GM23338 (cell line): ENCODE data around the gene EXOC4.

Experiments
- CREB1 ChIP-seq: fragments of 250-450 bp; sonication (Bioruptor Pico); IDR thresholded peaks from 2 replicates; pipeline ENCODE4 v1.5.0; 2020; ENCODE audit warnings: low read depth, mild to moderate bottlenecking, moderate library complexity
- EZH2 ChIP-seq: fragments of 200-600 bp; sonication (generic); IDR thresholded peaks from one replicate; pipeline ENCODE4 v1.8.0; 2017; ENCODE audit warnings: antibody characterized with exemption, mild to moderate bottlenecking, low read depth; ENCODE audit not compliant: unreplicated experiment
- EZH2phosphoT487 ChIP-seq: fragments of 200-600 bp; sonication (generic); IDR thresholded peaks from one replicate; pipeline ENCODE4 v1.8.1; 2018; ENCODE audit warnings: antibody characterized with exemption; ENCODE audit not compliant: unreplicated experiment
- JUNB ChIP-seq: IDR thresholded peaks from one replicate; pipeline ENCODE4 v1.6.1; 2016; ENCODE audit warnings: antibody characterized with exemption; ENCODE audit not compliant: unreplicated experiment
- NANOG ChIP-seq: IDR thresholded peaks from 2 replicates; pipeline ENCODE4 v1.6.1; 2016; ENCODE audit warnings: antibody characterized with exemption, borderline replicate concordance
- POLR2AphosphoS5 ChIP-seq: IDR thresholded peaks from 2 replicates; pipeline ENCODE4 v1.6.1; 2016; ENCODE audit warnings: antibody characterized with exemption, low read depth
- STAT1 ChIP-seq: IDR thresholded peaks from one replicate; pipeline ENCODE4 v1.6.1; 2016; ENCODE audit warnings: antibody characterized with exemption; ENCODE audit not compliant: unreplicated experiment
- ZNF114 ChIP-seq: fragments of 250-450 bp; sonication (Bioruptor Pico); IDR thresholded peaks from 2 replicates; pipeline ENCODE4 v1.5.0; 2020; ENCODE audit warnings: mild to moderate bottlenecking, moderate library complexity
- ZNF331 ChIP-seq: fragments of 250-450 bp; sonication (Bioruptor Pico); IDR thresholded peaks from 2 replicates; pipeline ENCODE4 v1.5.0; 2020; ENCODE audit warnings: low read depth, mild to moderate bottlenecking, moderate library complexity
- TF ChIP-seq, protein P1 (sequence below), 2 experiments: fragments of 200-600 bp in 1 of 2; sonication (generic) in 1 of 2; conservative IDR thresholded peaks; 2 replicates each; pipeline versions ENCODE4 v1.5.1 to v1.6.1; 2016 to 2017; ENCODE audit warnings: antibody characterized with exemption in 2 of 2, low read depth in 2 of 2, mild to moderate bottlenecking in 2 of 2, moderate library complexity in 1 of 2
- TF ChIP-seq, protein P2 (sequence below): IDR thresholded peaks from 2 replicates; pipeline ENCODE4 v1.6.1; 2016; ENCODE audit warnings: antibody characterized with exemption
- TF ChIP-seq, protein P3 (sequence below): IDR thresholded peaks from one replicate; pipeline ENCODE4 v1.6.1; 2018; ENCODE audit warnings: antibody characterized with exemption; ENCODE audit not compliant: unreplicated experiment
- TF ChIP-seq, protein P4 (sequence below): fragments of 250-450 bp; sonication (Bioruptor Pico); IDR thresholded peaks from 2 replicates; pipeline ENCODE4 v1.5.0; 2020; ENCODE audit warnings: mild to moderate bottlenecking, moderate library complexity

DNA sequence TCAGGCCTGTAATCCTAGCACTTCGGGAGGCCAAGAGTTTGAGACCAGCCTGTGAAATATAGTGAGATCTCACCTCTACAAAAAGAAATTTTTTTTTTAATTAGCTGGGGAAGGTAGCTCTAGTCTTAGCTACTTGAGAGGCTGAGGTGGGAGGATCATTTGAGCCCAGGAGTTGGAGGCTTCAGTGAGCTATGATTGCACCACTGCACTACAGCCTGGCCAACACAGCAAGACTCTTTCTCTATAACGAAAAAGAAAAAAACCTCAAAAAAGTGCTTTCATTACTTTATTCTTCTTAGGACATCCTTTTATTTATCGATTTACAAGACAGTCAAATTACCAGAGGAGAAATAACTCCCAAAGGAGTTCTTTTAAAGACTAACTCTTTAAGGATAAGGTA, 49.4 kb upstream of the EXOC4 start:
- TF ChIP-seq, protein P1, sequence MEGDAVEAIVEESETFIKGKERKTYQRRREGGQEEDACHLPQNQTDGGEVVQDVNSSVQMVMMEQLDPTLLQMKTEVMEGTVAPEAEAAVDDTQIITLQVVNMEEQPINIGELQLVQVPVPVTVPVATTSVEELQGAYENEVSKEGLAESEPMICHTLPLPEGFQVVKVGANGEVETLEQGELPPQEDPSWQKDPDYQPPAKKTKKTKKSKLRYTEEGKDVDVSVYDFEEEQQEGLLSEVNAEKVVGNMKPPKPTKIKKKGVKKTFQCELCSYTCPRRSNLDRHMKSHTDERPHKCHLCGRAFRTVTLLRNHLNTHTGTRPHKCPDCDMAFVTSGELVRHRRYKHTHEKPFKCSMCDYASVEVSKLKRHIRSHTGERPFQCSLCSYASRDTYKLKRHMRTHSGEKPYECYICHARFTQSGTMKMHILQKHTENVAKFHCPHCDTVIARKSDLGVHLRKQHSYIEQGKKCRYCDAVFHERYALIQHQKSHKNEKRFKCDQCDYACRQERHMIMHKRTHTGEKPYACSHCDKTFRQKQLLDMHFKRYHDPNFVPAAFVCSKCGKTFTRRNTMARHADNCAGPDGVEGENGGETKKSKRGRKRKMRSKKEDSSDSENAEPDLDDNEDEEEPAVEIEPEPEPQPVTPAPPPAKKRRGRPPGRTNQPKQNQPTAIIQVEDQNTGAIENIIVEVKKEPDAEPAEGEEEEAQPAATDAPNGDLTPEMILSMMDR (conservative IDR thresholded peaks at IDR 0.05; ENCODE audit: low read depth in 2 of 2), result no peak
- TF ChIP-seq JUNB (no peak), EZH2 (no peak), POLR2AphosphoS5 (no peak), CREB1 (CRISPR knock-in tag) (no peak), EZH2phosphoT487 (no peak), NANOG (no peak), ZNF114 (CRISPR knock-in tag) (no peak), ZNF331 (CRISPR knock-in tag) (no peak), STAT1 (no peak)
- TF ChIP-seq, protein P2, sequence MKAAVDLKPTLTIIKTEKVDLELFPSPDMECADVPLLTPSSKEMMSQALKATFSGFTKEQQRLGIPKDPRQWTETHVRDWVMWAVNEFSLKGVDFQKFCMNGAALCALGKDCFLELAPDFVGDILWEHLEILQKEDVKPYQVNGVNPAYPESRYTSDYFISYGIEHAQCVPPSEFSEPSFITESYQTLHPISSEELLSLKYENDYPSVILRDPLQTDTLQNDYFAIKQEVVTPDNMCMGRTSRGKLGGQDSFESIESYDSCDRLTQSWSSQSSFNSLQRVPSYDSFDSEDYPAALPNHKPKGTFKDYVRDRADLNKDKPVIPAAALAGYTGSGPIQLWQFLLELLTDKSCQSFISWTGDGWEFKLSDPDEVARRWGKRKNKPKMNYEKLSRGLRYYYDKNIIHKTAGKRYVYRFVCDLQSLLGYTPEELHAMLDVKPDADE, result no peak
- TF ChIP-seq, protein P3, sequence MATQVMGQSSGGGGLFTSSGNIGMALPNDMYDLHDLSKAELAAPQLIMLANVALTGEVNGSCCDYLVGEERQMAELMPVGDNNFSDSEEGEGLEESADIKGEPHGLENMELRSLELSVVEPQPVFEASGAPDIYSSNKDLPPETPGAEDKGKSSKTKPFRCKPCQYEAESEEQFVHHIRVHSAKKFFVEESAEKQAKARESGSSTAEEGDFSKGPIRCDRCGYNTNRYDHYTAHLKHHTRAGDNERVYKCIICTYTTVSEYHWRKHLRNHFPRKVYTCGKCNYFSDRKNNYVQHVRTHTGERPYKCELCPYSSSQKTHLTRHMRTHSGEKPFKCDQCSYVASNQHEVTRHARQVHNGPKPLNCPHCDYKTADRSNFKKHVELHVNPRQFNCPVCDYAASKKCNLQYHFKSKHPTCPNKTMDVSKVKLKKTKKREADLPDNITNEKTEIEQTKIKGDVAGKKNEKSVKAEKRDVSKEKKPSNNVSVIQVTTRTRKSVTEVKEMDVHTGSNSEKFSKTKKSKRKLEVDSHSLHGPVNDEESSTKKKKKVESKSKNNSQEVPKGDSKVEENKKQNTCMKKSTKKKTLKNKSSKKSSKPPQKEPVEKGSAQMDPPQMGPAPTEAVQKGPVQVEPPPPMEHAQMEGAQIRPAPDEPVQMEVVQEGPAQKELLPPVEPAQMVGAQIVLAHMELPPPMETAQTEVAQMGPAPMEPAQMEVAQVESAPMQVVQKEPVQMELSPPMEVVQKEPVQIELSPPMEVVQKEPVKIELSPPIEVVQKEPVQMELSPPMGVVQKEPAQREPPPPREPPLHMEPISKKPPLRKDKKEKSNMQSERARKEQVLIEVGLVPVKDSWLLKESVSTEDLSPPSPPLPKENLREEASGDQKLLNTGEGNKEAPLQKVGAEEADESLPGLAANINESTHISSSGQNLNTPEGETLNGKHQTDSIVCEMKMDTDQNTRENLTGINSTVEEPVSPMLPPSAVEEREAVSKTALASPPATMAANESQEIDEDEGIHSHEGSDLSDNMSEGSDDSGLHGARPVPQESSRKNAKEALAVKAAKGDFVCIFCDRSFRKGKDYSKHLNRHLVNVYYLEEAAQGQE, result no peak
- TF ChIP-seq, protein P4, sequence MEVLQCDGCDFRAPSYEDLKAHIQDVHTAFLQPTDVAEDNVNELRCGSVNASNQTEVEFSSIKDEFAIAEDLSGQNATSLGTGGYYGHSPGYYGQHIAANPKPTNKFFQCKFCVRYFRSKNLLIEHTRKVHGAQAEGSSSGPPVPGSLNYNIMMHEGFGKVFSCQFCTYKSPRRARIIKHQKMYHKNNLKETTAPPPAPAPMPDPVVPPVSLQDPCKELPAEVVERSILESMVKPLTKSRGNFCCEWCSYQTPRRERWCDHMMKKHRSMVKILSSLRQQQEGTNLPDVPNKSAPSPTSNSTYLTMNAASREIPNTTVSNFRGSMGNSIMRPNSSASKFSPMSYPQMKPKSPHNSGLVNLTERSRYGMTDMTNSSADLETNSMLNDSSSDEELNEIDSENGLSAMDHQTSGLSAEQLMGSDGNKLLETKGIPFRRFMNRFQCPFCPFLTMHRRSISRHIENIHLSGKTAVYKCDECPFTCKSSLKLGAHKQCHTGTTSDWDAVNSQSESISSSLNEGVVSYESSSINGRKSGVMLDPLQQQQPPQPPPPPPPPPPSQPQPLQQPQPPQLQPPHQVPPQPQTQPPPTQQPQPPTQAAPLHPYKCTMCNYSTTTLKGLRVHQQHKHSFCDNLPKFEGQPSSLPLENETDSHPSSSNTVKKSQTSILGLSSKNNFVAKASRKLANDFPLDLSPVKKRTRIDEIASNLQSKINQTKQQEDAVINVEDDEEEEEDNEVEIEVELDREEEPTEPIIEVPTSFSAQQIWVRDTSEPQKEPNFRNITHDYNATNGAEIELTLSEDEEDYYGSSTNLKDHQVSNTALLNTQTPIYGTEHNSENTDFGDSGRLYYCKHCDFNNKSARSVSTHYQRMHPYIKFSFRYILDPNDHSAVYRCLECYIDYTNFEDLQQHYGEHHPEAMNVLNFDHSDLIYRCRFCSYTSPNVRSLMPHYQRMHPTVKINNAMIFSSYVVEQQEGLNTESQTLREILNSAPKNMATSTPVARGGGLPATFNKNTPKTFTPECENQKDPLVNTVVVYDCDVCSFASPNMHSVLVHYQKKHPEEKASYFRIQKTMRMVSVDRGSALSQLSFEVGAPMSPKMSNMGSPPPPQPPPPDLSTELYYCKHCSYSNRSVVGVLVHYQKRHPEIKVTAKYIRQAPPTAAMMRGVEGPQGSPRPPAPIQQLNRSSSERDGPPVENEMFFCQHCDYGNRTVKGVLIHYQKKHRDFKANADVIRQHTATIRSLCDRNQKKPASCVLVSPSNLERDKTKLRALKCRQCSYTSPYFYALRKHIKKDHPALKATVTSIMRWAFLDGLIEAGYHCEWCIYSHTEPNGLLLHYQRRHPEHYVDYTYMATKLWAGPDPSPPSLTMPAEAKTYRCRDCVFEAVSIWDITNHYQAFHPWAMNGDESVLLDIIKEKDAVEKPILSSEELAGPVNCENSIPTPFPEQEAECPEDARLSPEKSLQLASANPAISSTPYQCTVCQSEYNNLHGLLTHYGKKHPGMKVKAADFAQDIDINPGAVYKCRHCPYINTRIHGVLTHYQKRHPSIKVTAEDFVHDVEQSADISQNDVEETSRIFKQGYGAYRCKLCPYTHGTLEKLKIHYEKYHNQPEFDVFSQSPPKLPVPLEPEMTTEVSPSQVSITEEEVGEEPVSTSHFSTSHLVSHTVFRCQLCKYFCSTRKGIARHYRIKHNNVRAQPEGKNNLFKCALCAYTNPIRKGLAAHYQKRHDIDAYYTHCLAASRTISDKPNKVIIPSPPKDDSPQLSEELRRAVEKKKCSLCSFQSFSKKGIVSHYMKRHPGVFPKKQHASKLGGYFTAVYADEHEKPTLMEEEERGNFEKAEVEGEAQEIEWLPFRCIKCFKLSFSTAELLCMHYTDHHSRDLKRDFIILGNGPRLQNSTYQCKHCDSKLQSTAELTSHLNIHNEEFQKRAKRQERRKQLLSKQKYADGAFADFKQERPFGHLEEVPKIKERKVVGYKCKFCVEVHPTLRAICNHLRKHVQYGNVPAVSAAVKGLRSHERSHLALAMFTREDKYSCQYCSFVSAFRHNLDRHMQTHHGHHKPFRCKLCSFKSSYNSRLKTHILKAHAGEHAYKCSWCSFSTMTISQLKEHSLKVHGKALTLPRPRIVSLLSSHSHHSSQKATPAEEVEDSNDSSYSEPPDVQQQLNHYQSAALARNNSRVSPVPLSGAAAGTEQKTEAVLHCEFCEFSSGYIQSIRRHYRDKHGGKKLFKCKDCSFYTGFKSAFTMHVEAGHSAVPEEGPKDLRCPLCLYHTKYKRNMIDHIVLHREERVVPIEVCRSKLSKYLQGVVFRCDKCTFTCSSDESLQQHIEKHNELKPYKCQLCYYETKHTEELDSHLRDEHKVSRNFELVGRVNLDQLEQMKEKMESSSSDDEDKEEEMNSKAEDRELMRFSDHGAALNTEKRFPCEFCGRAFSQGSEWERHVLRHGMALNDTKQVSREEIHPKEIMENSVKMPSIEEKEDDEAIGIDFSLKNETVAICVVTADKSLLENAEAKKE, result no peak
